ENCODE data around the gene TIAL1. TPM values are rescaled to one million over a fixed set of nuclear protein-coding genes. Genes with fewer than 3 reads are reported as not detected.

TIAL1 gene
- total RNA-seq, 1 experiment from 2014 or later, result 46.6 TPM

GRCh38 chr10:119619215-119619614 is 22.5 kb upstream of the TIAL1 start:
- Histone ChIP-seq H3K27me3 (ENCODE audit: low read length) (no peaks in the 10 kb centered on the region), H3K36me3 (ENCODE audit: low read depth, low read length) (no peaks in the 10 kb centered on the region), H3K4me3 (ENCODE audit: low read length) (no peak overlapping the region), H3K4me1 (ENCODE audit: insufficient read depth, low read length) (peaks cover 6% of the 10 kb centered on the region; the same call in 1 of the 2 replicates), H3K9me2 (replicated peaks; ENCODE audit: low read length) (no peaks in the 10 kb centered on the region), H3K9ac (ENCODE audit: low read length) (no peak overlapping the region), H3K79me2 (ENCODE audit: low read length) (no peaks in the 10 kb centered on the region), H3K27ac (ENCODE audit: low read length) (no peak overlapping the region), H3K9me3 (ENCODE audit: low read length) (no peaks in the 10 kb centered on the region), H2AFZ (ENCODE audit: low read length) (no peak overlapping the region), H3F3A (ENCODE audit: low read length, unreplicated experiment) (no peaks in the 10 kb centered on the region), H4K20me1 (ENCODE audit: low read length) (no peaks in the 10 kb centered on the region), H3K4me2 (ENCODE audit: low read length) (no peak overlapping the region)
- CTCF ChIA-PET, result no interaction called here
- intact Hi-C loops (cut with micrococcal nuclease), result no loop called here
- TF ChIP-seq EZH2 (IDR thresholded peaks at IDR 0.05; ENCODE audit: low read length, unreplicated experiment) (no peak), EZH2phosphoT487 (IDR thresholded peaks at IDR 0.05; ENCODE audit: borderline replicate concordance, low read length) (no peak)
- TF ChIP-seq, protein P1, sequence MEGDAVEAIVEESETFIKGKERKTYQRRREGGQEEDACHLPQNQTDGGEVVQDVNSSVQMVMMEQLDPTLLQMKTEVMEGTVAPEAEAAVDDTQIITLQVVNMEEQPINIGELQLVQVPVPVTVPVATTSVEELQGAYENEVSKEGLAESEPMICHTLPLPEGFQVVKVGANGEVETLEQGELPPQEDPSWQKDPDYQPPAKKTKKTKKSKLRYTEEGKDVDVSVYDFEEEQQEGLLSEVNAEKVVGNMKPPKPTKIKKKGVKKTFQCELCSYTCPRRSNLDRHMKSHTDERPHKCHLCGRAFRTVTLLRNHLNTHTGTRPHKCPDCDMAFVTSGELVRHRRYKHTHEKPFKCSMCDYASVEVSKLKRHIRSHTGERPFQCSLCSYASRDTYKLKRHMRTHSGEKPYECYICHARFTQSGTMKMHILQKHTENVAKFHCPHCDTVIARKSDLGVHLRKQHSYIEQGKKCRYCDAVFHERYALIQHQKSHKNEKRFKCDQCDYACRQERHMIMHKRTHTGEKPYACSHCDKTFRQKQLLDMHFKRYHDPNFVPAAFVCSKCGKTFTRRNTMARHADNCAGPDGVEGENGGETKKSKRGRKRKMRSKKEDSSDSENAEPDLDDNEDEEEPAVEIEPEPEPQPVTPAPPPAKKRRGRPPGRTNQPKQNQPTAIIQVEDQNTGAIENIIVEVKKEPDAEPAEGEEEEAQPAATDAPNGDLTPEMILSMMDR (conservative IDR thresholded peaks at IDR 0.05; ENCODE audit: low read depth, low read length), result no peak
- DNase-seq, result no peak
- no peak for ATAC-seq
- no TSS peak for BruUV-seq (replicated peaks)
- POLR2A ChIA-PET (ENCODE audit: unreplicated experiment), result no interaction called here

- Histone ChIP-seq H3K9ac (ENCODE audit: low read length) (no peak overlapping the region), H3K27me3 (ENCODE audit: low read length) (no peaks in the 10 kb centered on the region), H3K36me3 (ENCODE audit: low read depth, low read length) (no peaks in the 10 kb centered on the region), H3K79me2 (ENCODE audit: low read length) (no peaks in the 10 kb centered on the region), H3K4me3 (ENCODE audit: low read length) (no peak overlapping the region), H3F3A (ENCODE audit: low read length, unreplicated experiment) (no peaks in the 10 kb centered on the region), H3K9me2 (replicated peaks; ENCODE audit: low read length) (no peaks in the 10 kb centered on the region), H3K4me1 (ENCODE audit: insufficient read depth, low read length) (peaks cover 6% of the 10 kb centered on the region; the same call in 1 of the 2 replicates), H3K27ac (ENCODE audit: low read length) (no peak overlapping the region), H3K4me2 (ENCODE audit: low read length) (no peak overlapping the region), H3K9me3 (ENCODE audit: low read length) (no peaks in the 10 kb centered on the region), H4K20me1 (ENCODE audit: low read length) (no peaks in the 10 kb centered on the region), H2AFZ (ENCODE audit: low read length) (no peak overlapping the region)
- POLR2A ChIA-PET (ENCODE audit: unreplicated experiment), result no interaction called here
- DNase-seq, result no peak
- TF ChIP-seq EZH2phosphoT487 (IDR thresholded peaks at IDR 0.05; ENCODE audit: borderline replicate concordance, low read length) (no peak), EZH2 (IDR thresholded peaks at IDR 0.05; ENCODE audit: low read length, unreplicated experiment) (no peak)
- TF ChIP-seq, protein P1 (conservative IDR thresholded peaks at IDR 0.05; ENCODE audit: low read depth, low read length), result no peak
- no TSS peak for BruUV-seq (replicated peaks)
- ATAC-seq, result no peak
- CTCF ChIA-PET, result no interaction called here
- intact Hi-C loops (cut with micrococcal nuclease), result no loop called here
These were observed 20.3 kb upstream of the TIAL1 start for GRCh38 chr10:119616882-119617570.

DNA sequence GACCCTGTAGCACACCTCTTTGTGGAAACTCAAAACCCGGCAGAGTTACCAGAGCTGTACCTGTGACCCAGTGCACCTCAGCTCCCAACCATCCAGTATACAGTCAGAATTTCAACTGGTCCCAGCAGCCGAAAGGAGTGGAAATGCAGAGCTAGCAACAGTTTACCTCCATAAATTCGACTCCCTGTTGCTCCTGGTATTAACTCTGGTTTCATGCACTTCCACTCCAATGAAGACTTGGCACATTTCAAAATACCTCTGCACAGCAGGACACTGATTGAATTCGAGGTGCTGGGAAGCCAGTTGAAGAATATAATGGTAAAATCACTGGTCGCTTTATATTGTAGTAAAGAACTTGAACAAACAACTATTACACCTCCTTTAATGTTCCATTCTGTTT is 17.9 kb upstream of the TIAL1 start:
- BruUV-seq (replicated peaks), result no TSS peak
- H3K9me3 ChIP-seq (ENCODE audit: low read length), result no peaks in the 10 kb centered on the region
- no peaks in the 10 kb centered on the region for H4K20me1 ChIP-seq (ENCODE audit: low read length)
- no peak for TF ChIP-seq EZH2 (IDR thresholded peaks at IDR 0.05; ENCODE audit: low read length, unreplicated experiment)
- TF ChIP-seq, protein P1 (conservative IDR thresholded peaks at IDR 0.05; ENCODE audit: low read depth, low read length), result no peak
- TF ChIP-seq EZH2phosphoT487 (IDR thresholded peaks at IDR 0.05; ENCODE audit: borderline replicate concordance, low read length), result no peak
- ATAC-seq (no peak), DNase-seq (no peak)
- ChIA-PET POLR2A (ENCODE audit: unreplicated experiment) (no interaction called here), CTCF (no interaction called here)
- no peaks in the 10 kb centered on the region; the same call in 1 of the 2 replicates for H3K4me1 ChIP-seq (ENCODE audit: insufficient read depth, low read length)
- H3F3A ChIP-seq (ENCODE audit: low read length, unreplicated experiment), result no peaks in the 10 kb centered on the region
- no peak overlapping the region for H3K4me2 ChIP-seq (ENCODE audit: low read length)
- intact Hi-C loops (cut with micrococcal nuclease), result no loop called here
- no peak overlapping the region for H3K9ac ChIP-seq (ENCODE audit: low read length)
- no peaks in the 10 kb centered on the region for H3K27me3 ChIP-seq (ENCODE audit: low read length)
- no peak overlapping the region for H2AFZ ChIP-seq (ENCODE audit: low read length)
- no peaks in the 10 kb centered on the region for H3K36me3 ChIP-seq (ENCODE audit: low read depth, low read length)
- H3K27ac ChIP-seq (ENCODE audit: low read length), result no peak overlapping the region
- H3K79me2 ChIP-seq (ENCODE audit: low read length), result no peaks in the 10 kb centered on the region
- H3K9me2 ChIP-seq (replicated peaks; ENCODE audit: low read length), result no peaks in the 10 kb centered on the region
- no peak overlapping the region for H3K4me3 ChIP-seq (ENCODE audit: low read length)
